NOMO-1 (cell line): ENCODE measurements around the gene LINGO3.

Source experiments
- DNase-seq, 2 experiments: peaks; one replicate each; lab custom pipeline; 2025; ENCODE audit not compliant: unreplicated experiment in 2 of 2; lab: John Stamatoyannopoulos, UW

LINGO3 gene

GRCh38 chr19:2306281-2306806, 1.6 kb downstream of the LINGO3 start:
- no peak for DNase-seq

DNA sequence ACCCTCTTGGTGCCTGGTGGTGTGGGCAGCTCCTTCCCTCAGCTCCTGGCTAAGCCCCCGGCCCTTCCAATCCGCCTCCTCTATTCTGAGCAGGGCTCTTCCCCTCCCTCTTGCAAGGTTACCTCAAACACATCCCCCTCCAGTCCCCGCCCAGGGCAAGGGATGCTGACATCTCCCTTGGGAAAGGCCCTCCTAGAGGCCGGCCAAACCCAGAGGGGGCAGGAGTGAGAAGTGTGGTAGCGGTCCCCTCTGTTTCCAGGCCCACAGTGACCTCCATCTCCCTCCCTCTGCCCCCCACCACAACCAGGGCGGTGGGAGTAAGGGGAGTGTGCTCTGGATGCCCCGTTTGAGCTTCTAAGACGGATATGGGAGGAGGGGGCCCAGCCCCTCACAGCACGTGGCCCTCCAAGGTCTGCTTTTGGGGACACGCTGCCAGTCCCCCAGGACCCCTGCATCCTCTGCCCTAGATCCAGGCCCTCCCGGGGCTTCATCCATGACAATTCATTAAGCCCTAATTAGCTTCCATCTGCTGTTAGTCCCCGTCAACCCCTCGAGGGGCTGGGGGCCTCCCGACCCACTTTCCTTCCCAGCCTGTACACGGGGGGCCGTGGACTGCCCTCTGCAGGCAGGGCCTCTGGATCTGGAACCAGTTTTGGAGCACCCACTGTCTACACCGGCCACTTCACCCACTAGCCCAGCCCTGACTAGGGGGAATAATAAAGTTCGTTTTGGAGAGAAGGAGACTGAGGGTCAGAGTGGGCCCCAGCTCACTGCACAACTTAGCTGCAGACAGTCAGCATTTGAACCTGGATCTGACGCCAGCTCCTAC, 2.3 kb downstream of the LINGO3 start:
- no peak for DNase-seq

DNA sequence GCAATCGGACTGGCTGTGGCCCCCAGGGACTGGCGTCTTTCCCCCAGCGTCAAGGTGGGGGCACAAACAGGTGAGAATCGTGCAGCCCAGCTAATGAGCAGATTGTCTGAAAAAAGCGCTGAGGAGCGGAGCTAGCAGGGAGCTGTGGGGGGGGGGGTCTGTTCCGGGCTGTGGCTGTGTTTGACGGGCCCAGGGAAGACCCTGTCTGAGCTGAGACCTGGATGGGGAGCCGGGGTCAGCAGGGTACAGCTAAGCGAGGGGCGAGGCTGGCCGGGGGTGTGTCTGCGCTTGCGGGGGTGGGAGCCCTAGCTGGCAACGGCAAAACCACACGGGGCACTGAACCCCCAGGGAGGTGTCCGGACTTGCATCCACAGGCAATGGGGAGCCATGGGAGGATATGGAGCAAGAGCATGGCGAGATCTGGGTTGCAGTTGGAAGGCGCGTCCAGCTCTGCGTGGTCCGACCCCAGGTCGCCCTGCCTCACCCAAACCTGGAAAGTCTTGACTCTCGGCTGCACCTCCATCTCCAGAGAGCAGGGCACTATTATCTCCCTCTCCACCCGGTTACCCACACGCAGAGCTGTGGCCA, 4.6 kb downstream of the LINGO3 start:
- DNase-seq, result no peak

GRCh38 chr19:2302319-2303210, 5.4 kb downstream of the LINGO3 start:
- DNase-seq, result peak in 1 of 2 experiments; percentile 22

- no peak for DNase-seq
Measured at GRCh38 chr19:2300533-2300932, 7.4 kb downstream of the LINGO3 start.

DNA sequence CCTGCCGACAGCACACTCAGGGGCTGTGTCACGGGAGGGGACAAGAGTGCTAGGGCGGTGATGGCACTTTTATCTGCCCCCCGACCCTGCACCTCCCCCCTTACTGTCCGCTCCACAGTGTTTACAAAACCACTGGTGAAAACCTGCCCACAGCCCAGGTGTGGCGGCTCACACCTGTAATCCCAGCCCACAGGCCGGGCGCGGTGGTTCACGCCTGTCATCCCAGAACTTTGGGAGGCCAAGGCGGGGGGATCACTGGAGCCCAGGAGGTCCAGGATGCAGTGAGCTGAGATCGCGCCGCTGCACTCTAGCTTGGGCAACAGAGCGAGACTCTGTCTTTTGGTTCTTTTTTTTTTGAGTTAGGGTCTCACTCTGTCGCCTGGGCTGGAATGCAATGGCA, 11.8 kb downstream of the LINGO3 start:
- no peak for DNase-seq

GRCh38 chr19:2294687-2295335, 13.1 kb downstream of the LINGO3 start:
- no peak for DNase-seq

- no peak for DNase-seq
Measured at GRCh38 chr19:2291185-2291751, 16.7 kb downstream of the LINGO3 start.

GRCh38 chr19:2290441-2291184, 17.3 kb downstream of the LINGO3 start:
- DNase-seq, result no peak

DNA sequence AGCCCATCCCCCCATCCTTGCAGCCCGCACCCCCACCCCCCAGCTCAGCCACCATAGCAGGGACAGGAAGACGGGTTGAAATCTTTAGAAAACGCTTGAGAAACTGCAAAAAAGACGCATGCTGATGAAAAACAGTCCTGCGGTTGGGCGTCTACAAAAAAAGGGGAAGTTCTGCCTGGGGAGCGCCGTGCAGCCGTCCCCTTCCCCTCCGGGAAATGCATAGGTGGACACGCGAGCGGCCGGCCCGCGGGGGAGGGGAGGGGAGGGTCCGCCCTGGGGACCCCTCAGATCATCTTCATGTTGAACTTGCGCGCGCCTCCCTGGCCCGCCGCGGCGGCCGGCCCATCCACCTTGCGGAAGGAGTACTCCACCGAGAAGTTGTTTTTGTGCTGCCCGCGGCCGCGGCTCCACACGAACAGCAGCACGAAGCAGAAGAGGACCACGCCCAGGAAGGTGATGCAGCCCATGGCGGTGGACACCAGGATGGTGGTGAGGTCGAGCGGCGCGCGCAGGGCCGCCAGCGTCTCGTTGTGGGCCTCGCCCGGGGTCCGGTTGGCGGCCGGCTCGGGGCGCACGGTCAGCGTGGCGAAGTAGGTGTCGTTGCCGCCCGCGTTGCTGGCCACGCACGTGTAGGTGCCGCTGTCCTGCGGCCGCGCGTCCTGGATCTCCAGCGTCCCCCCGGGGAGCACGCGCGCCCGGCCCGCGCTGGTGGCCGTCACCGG, 18.1 kb downstream of the LINGO3 start:
- DNase-seq, result peak; percentile 94 to 96

- DNase-seq, result no peak
Measured at GRCh38 chr19:2288818-2289713, 18.9 kb downstream of the LINGO3 start.

DNA sequence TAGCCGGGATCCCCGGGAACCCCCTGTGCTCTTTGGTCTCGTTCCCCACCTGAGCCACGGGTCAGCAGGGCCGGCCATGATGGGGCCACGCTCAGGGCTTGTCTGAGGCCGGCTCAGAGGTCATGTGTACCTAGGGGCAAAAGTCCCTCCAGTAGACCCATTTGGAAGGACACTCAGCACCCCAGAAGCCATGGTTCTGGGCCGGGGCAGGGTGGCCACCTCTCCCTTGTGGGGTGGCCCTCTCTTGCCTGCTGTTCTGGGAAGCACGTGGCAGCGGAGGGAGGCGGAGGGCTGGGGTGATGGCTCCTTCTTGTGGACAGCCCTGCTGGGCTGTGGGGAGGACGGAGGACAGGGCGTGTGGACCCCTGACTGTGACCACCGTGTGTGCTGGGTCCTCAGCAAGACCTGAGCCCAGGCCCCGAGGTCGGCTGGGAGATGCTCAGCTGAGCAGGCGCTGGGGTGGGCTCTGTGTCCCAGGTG, 19.6 kb downstream of the LINGO3 start:
- no peak for DNase-seq

- peak in 1 of 2 experiments; percentile 36 for DNase-seq
Measured at GRCh38 chr19:2287585-2288337, 20.2 kb downstream of the LINGO3 start.

DNA sequence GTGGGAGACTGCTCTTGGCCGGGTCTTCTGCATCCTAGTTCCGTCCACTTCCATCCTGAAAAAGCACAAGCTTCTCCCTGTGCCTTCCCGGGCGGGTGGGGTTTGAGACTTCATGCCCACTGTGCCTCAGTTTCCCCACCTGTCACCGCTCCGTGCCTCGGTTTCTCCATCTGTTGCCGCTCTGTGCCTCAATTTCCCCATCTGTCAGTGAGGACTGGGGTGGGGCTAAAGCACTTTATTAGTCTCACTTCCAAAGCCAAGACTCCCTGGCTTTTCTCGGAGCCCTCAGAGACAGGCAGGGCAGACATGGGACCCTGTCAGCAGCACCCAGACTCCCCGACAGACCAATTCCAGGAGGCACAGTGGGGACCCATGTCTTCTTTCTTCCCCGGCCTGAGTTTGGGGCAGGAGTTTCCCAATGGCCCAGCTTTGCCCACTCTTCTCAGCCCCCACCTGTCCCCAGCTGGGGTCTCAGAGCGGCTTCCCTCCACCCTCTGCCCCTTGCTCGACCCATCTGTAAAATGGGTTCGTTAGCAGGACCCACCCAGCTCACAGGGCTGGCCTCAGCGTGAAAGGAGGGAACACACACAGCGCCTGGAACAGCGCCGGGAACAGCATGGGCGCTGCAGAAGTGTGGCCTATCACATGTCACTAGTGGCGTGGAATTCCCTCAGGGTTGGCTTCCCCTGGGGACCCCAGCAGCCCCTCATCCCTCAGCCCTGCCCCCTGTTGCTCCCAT, 21.4 kb downstream of the LINGO3 start:
- no peak for DNase-seq

DNA sequence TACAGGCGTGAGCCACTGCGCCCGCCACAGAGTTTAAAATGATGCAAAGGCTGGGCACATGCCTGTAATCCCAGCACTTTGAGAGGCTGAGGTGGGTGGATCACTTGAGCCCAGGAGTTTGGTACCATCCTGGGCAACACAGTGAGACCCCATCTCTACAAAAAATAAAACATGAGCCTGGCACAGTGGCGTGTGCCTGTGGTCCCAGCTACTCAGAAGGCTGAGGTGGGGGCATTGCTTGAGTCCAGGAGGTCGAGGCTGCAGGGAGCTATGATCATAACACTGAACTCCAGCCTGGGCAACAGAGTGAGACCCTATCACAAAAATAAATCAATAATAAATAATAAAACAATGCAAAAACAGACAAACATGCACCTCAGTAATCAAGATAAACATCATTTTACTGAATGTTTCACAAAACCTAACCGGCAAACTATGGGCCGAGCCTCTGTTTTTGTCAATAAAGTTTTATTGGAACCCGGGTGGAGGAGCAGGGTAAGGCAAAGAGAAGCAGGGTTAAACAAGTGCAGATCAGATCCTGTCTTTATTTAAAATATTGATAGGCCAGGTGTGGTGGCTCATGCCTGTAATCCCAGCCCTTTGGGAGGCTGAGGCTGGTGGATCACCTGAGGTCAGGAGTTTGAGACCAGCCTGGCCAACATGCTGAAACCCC, 24.0 kb downstream of the LINGO3 start:
- DNase-seq, result no peak

DNA sequence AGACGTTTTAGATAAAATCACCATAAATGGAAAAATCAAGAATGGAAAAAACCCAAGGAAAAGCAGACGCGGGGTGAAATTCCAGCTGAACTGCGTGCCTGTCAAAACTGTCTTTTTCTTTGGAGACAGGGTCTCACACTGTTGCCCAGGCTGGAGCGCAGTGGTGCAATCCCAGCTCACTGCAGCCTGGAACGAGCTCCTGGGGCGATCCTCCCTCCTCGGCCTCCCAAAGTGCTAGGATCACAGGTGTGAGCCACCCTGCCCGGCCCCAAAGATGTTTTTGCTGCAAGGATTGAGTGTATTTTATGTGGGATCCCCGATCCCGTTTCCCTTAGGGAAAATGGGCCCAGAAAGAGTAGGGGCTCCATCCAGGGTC, 25.1 kb downstream of the LINGO3 start:
- no peak for DNase-seq
